Measurements from ENCODE around the gene GTF2H1.

Gene GTF2H1

GRCh38 chr11:18392434-18393321, 70.3 kb downstream of the GTF2H1 start:
- WGBS (ENCODE audit: extremely low coverage, insufficient coverage, low lambda C conversion rate) = no CpG with 5 or more reads among the region's 4 CpGs
- no peak overlapping the region for H3K27ac ChIP-seq (ENCODE audit: low read depth, low read length)
- no peak overlapping the region for H3K9ac ChIP-seq (ENCODE audit: low read length)

GRCh38 chr11:18393581-18394274, 71.4 kb downstream of the GTF2H1 start:
- peaks cover 3% of the 10 kb centered on the region for H3K4me1 ChIP-seq (ENCODE audit: control insufficient read depth, low read depth, low read length)
- no peak overlapping the region for H3K23ac ChIP-seq (ENCODE audit: low read length)
- peak overlapping the region; percentile 35 for H3K4me2 ChIP-seq (ENCODE audit: low read length)
- no peak overlapping the region for H2BK120ac ChIP-seq (ENCODE audit: low read depth, low read length)
- H3K79me2 ChIP-seq (ENCODE audit: control insufficient read depth, insufficient read depth, low read length) = peaks cover 23% of the 10 kb centered on the region
- no peaks in the 10 kb centered on the region for H3K27me3 ChIP-seq (ENCODE audit: insufficient read depth, low read length, poor library complexity)
- H3K79me1 ChIP-seq (ENCODE audit: low read length) = peaks cover 3% of the 10 kb centered on the region
- no peak overlapping the region for H4K5ac ChIP-seq (ENCODE audit: low read length)
- H3K27ac ChIP-seq (ENCODE audit: low read depth, low read length) = peak overlapping the region; percentile 49
- peak overlapping the region; percentile 92 for H3K56ac ChIP-seq (ENCODE audit: low read length)
- H2AK5ac ChIP-seq (ENCODE audit: low read length) = no peak overlapping the region
- peak overlapping the region; percentile 32 for H2BK5ac ChIP-seq (ENCODE audit: low read length)
- no CpG with 5 or more reads among the region's 22 CpGs for WGBS (ENCODE audit: extremely low coverage, insufficient coverage, low lambda C conversion rate)
- peaks cover 2% of the 10 kb centered on the region for H3K36me3 ChIP-seq (ENCODE audit: control insufficient read depth, insufficient read depth, low read length)
- peak overlapping the region; percentile 6 for H3K18ac ChIP-seq (ENCODE audit: low read length)
- DNase-seq = no peak
- H3K9ac ChIP-seq (ENCODE audit: low read length) = peak overlapping the region; percentile 74
- no peak overlapping the region for H4K8ac ChIP-seq (ENCODE audit: low read depth, low read length)
- H3K4ac ChIP-seq (ENCODE audit: low read depth, low read length) = peak overlapping the region; percentile 58
- H3K4me3 ChIP-seq (ENCODE audit: low read length) = no peak overlapping the region
- H2BK15ac ChIP-seq (replicated peaks; ENCODE audit: low read depth) = no peak overlapping the region

More at GRCh38 chr11:18392434-18393321, 70.3 kb downstream of the GTF2H1 start:
- no peak for DNase-seq
- no peak overlapping the region for H2BK15ac ChIP-seq (replicated peaks; ENCODE audit: low read depth)
- H3K27me3 ChIP-seq (ENCODE audit: insufficient read depth, low read length, poor library complexity) = no peaks in the 10 kb centered on the region
- no peak overlapping the region for H3K4me3 ChIP-seq (ENCODE audit: low read length)
- H3K56ac ChIP-seq (ENCODE audit: low read length) = no peak overlapping the region
- no peak overlapping the region for H2AK5ac ChIP-seq (ENCODE audit: low read length)
- no peak overlapping the region for H3K4ac ChIP-seq (ENCODE audit: low read depth, low read length)
- H3K23ac ChIP-seq (ENCODE audit: low read length) = no peak overlapping the region
- no peak overlapping the region for H4K5ac ChIP-seq (ENCODE audit: low read length)
- no peak overlapping the region for H2BK120ac ChIP-seq (ENCODE audit: low read depth, low read length)
- H4K8ac ChIP-seq (ENCODE audit: low read depth, low read length) = no peak overlapping the region
- no peaks in the 10 kb centered on the region for H3K79me1 ChIP-seq (ENCODE audit: low read length)
- peaks cover 23% of the 10 kb centered on the region for H3K79me2 ChIP-seq (ENCODE audit: control insufficient read depth, insufficient read depth, low read length)
- H3K4me1 ChIP-seq (ENCODE audit: control insufficient read depth, low read depth, low read length) = peaks cover 3% of the 10 kb centered on the region
- no peak overlapping the region for H3K18ac ChIP-seq (ENCODE audit: low read length)
- no peaks in the 10 kb centered on the region for H3K36me3 ChIP-seq (ENCODE audit: control insufficient read depth, insufficient read depth, low read length)
- no peak overlapping the region for H3K4me2 ChIP-seq (ENCODE audit: low read length)
- no peak overlapping the region for H2BK5ac ChIP-seq (ENCODE audit: low read length)

- H3K18ac ChIP-seq (ENCODE audit: low read length) = peak within 1 kb of the TSS; percentile 88
- peak within 1 kb of the TSS; percentile 83 for H3K23ac ChIP-seq (ENCODE audit: low read length)
- H3K4ac ChIP-seq (ENCODE audit: low read depth, low read length) = peak within 1 kb of the TSS; percentile 82
- no peak within 1 kb of the TSS for H4K5ac ChIP-seq (ENCODE audit: low read length)
- no peak within 1 kb of the TSS for H2BK15ac ChIP-seq (replicated peaks; ENCODE audit: low read depth)
- peak within 1 kb of the TSS; percentile 43 for H2BK5ac ChIP-seq (ENCODE audit: low read length)
- H3K27ac ChIP-seq (ENCODE audit: low read depth, low read length) = peak within 1 kb of the TSS; percentile 87
- peaks cover 23% of the 10 kb centered on the region for H3K79me2 ChIP-seq (ENCODE audit: control insufficient read depth, insufficient read depth, low read length)
- peaks cover 5% of the 10 kb centered on the region for H3K36me3 ChIP-seq (ENCODE audit: control insufficient read depth, insufficient read depth, low read length)
- H2AK5ac ChIP-seq (ENCODE audit: low read length) = no peak within 1 kb of the TSS
- peak within 1 kb of the TSS; percentile 89 for H3K4me2 ChIP-seq (ENCODE audit: low read length)
- H4K8ac ChIP-seq (ENCODE audit: low read depth, low read length) = peak within 1 kb of the TSS; percentile 58
- H3K4me1 ChIP-seq (ENCODE audit: control insufficient read depth, low read depth, low read length) = peaks cover 3% of the 10 kb centered on the region
- peak within 1 kb of the TSS; percentile 92 for H3K56ac ChIP-seq (ENCODE audit: low read length)
- peak within 1 kb of the TSS; percentile 89 for H3K4me3 ChIP-seq (ENCODE audit: low read length)
- no peaks in the 10 kb centered on the region for H3K27me3 ChIP-seq (ENCODE audit: insufficient read depth, low read length, poor library complexity)
- H2BK120ac ChIP-seq (ENCODE audit: low read depth, low read length) = peak within 1 kb of the TSS; percentile 51
- peak within 1 kb of the TSS; percentile 96 for H3K9ac ChIP-seq (ENCODE audit: low read length)
- DNase-seq = peak; percentile 96
- no CpG with 5 or more reads among the region's 60 CpGs for WGBS (ENCODE audit: extremely low coverage, insufficient coverage, low lambda C conversion rate)
- H3K79me1 ChIP-seq (ENCODE audit: low read length) = peaks cover 3% of the 10 kb centered on the region
Measured at GRCh38 chr11:18394275-18394927, 72.0 kb downstream of the GTF2H1 start, which contains the start of gene LDHA. Gene LDHA (plus strand): TSS chr11:18394563. CDS start chr11:18396843, 2,280 bp downstream.

DNA sequence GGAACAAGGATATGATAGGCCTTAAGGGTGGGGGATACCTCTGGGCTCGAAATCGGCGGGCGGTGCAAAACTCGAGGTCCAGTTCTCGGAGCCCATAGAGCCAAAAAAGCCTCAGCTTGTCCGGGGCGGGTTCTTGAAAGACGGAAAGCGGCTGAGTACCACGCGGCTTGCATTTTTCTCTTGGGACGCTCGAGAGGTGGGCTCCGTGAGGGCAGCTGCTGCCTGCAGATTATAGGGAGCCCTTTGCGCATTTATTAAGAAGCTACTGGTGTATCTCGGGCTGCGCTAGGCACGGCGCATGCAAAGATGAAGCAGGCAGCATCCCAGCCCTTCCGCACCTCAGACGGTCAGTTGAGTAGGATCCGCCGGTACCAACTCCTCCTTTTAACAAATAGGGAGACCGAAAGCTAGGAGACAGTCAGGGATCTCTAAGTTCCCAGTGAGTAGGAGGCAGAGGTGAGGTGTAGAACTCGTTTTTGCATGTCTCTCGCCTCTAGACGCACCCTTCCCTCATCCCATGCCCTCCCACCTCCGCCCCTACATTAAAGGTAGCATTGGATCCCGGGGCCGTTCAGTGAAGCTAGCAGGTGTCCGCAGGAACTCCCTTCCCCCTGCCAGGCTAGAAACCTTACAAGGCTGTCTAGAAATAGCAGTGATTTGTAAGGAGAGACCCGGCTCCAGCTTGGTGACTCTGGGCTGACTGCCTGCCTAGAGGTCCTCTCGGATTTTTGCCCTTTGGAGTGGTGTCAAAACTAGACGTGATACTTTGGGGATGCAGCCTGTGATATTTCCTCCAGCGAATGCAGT, 72.8 kb downstream of the GTF2H1 start:
- Histone ChIP-seq H3K56ac (ENCODE audit: low read length) (peak overlapping the region; percentile 92), H3K4me2 (ENCODE audit: low read length) (peak overlapping the region; percentile 89), H3K18ac (ENCODE audit: low read length) (peak overlapping the region; percentile 88), H3K36me3 (ENCODE audit: control insufficient read depth, insufficient read depth, low read length) (peaks cover 12% of the 10 kb centered on the region), H2BK5ac (ENCODE audit: low read length) (peak overlapping the region; percentile 10), H3K79me1 (ENCODE audit: low read length) (peaks cover 3% of the 10 kb centered on the region), H2AK5ac (ENCODE audit: low read length) (no peak overlapping the region), H2BK120ac (ENCODE audit: low read depth, low read length) (peak overlapping the region; percentile 51), H4K5ac (ENCODE audit: low read length) (no peak overlapping the region), H3K4me1 (ENCODE audit: control insufficient read depth, low read depth, low read length) (peaks cover 3% of the 10 kb centered on the region), H3K9ac (ENCODE audit: low read length) (peak overlapping the region; percentile 96), H3K4ac (ENCODE audit: low read depth, low read length) (peak overlapping the region; percentile 38), H3K79me2 (ENCODE audit: control insufficient read depth, insufficient read depth, low read length) (peaks cover 23% of the 10 kb centered on the region), H2BK15ac (replicated peaks; ENCODE audit: low read depth) (no peak overlapping the region), H3K27me3 (ENCODE audit: insufficient read depth, low read length, poor library complexity) (no peaks in the 10 kb centered on the region), H3K23ac (ENCODE audit: low read length) (peak overlapping the region; percentile 38), H4K8ac (ENCODE audit: low read depth, low read length) (peak overlapping the region; percentile 58), H3K4me3 (ENCODE audit: low read length) (peak overlapping the region; percentile 89), H3K27ac (ENCODE audit: low read depth, low read length) (peak overlapping the region; percentile 87)
- DNase-seq = peak; percentile 59
- no CpG with 5 or more reads among the region's 36 CpGs for WGBS (ENCODE audit: extremely low coverage, insufficient coverage, low lambda C conversion rate)

Data from mesendoderm (in vitro differentiated cells).